Measurements from ENCODE around the gene SNRNP200. TPM values are rescaled to one million over a fixed set of nuclear protein-coding genes. Genes with fewer than 3 reads are reported as not detected.
A peak's percentile ranks its signal among the peaks of the same experiment; 100 is the strongest.

Gene SNRNP200
- total RNA-seq, 4 donors from 2014 or later = 75.8 to 150 (median 110) TPM

GRCh38 chr2:96329874-96330273 is 24.5 kb upstream of the SNRNP200 start:
- peaks cover 8% of the 10 kb centered on the region for H3K27me3 ChIP-seq
- H3K36me3 ChIP-seq = no peaks in the 10 kb centered on the region
- no peak for DNase-seq (ENCODE audit: low spot score in 2 of 2)
- TF ChIP-seq POLR2A (IDR thresholded peaks at IDR 0.05) = no peak
- no peak for TF ChIP-seq POLR2AphosphoS5 (IDR thresholded peaks at IDR 0.05)
- no peak for TF ChIP-seq EP300 (IDR thresholded peaks at IDR 0.05)
- TF ChIP-seq CTCF (IDR thresholded peaks at IDR 0.05) = no peak
- no peaks in the 10 kb centered on the region for H3K9me3 ChIP-seq
- no peak overlapping the region for H3K4me3 ChIP-seq
- no peak overlapping the region for H3K27ac ChIP-seq
- 89% methylated on average over 6 of the region's 6 CpGs for WGBS
- H3K4me1 ChIP-seq = peaks cover 28% of the 10 kb centered on the region

GRCh38 chr2:96329456-96329855 is 24.1 kb upstream of the SNRNP200 start:
- DNase-seq (ENCODE audit: low spot score in 2 of 2) = no peak
- Histone ChIP-seq H3K36me3 (no peaks in the 10 kb centered on the region), H3K4me3 (no peak overlapping the region), H3K27ac (no peak overlapping the region), H3K4me1 (peaks cover 26% of the 10 kb centered on the region), H3K9me3 (no peaks in the 10 kb centered on the region), H3K27me3 (peaks cover 10% of the 10 kb centered on the region)
- TF ChIP-seq CTCF (IDR thresholded peaks at IDR 0.05) = no peak
- TF ChIP-seq EP300 (IDR thresholded peaks at IDR 0.05) = no peak
- TF ChIP-seq POLR2A (IDR thresholded peaks at IDR 0.05) = no peak
- WGBS = 47% methylated on average over 1 of the region's 1 CpG

GRCh38 chr2:96326990-96327820 is 21.9 kb upstream of the SNRNP200 start:
- Histone ChIP-seq H3K27me3 (peaks cover 16% of the 10 kb centered on the region), H3K9me3 (no peaks in the 10 kb centered on the region), H3K4me3 (no peak overlapping the region), H3K4me1 (peaks cover 28% of the 10 kb centered on the region), H3K27ac (no peak overlapping the region), H3K36me3 (no peaks in the 10 kb centered on the region)
- WGBS = 92% methylated on average over 20 of the region's 21 CpGs
- peak in 1 of 2 donors; percentile 58 for DNase-seq (ENCODE audit: low spot score in 2 of 2)
- TF ChIP-seq POLR2AphosphoS5 (IDR thresholded peaks at IDR 0.05) = no peak
- TF ChIP-seq CTCF (IDR thresholded peaks at IDR 0.05) = no peak
- no peak for TF ChIP-seq EP300 (IDR thresholded peaks at IDR 0.05)
- no peak for TF ChIP-seq POLR2A (IDR thresholded peaks at IDR 0.05)

- Histone ChIP-seq H3K27ac (no peak overlapping the region), H3K4me1 (peaks cover 35% of the 10 kb centered on the region), H3K27me3 (peaks cover 19% of the 10 kb centered on the region), H3K4me3 (no peak overlapping the region), H3K9me3 (no peaks in the 10 kb centered on the region), H3K36me3 (no peaks in the 10 kb centered on the region)
- DNase-seq (ENCODE audit: low spot score in 2 of 2) = peak in 1 of 2 donors; percentile 26
- WGBS = 91% methylated on average over 8 of the region's 8 CpGs
- TF ChIP-seq CTCF (IDR thresholded peaks at IDR 0.05) = no peak
- TF ChIP-seq EP300 (IDR thresholded peaks at IDR 0.05) = no peak
- no peak for TF ChIP-seq POLR2AphosphoS5 (IDR thresholded peaks at IDR 0.05)
- TF ChIP-seq POLR2A (IDR thresholded peaks at IDR 0.05) = no peak
Observed at GRCh38 chr2:96326564-96326963, 21.2 kb upstream of the SNRNP200 start.

- peak in 1 of 2 donors; percentile 66 for DNase-seq (ENCODE audit: low spot score in 2 of 2)
- Histone ChIP-seq H3K9me3 (no peaks in the 10 kb centered on the region), H3K4me1 (peaks cover 42% of the 10 kb centered on the region), H3K4me3 (peak overlapping the region; percentile 63), H3K27ac (no peak overlapping the region), H3K36me3 (no peaks in the 10 kb centered on the region), H3K27me3 (peaks cover 21% of the 10 kb centered on the region)
- TF ChIP-seq CTCF (IDR thresholded peaks at IDR 0.05) (no peak), EP300 (IDR thresholded peaks at IDR 0.05) (no peak), POLR2AphosphoS5 (IDR thresholded peaks at IDR 0.05) (no peak), POLR2A (IDR thresholded peaks at IDR 0.05) (no peak)
- 49% methylated on average over 4 of the region's 8 CpGs for WGBS
Observed at GRCh38 chr2:96325884-96326255, 20.5 kb upstream of the SNRNP200 start.
